GM12878 (cell line): ENCODE measurements around the gene STPG1. TPM values are rescaled to one million over a fixed set of nuclear protein-coding genes. Genes with fewer than 3 reads are reported as not detected.

Source experiments
- ATAC-seq: fragments of 200-7000 bp; cut with Tn5 transposase; 3 replicates; pipeline ENCODE4 v1.9.1; 2020; ENCODE audit warnings: mild to moderate bottlenecking, moderate library complexity
- BruUV-seq: library from RNA; stranded (reverse); fragments of 400-500 nt; replicated peaks from 2 replicates; lab custom pipeline; 2021; lab: Mats Ljungman, UMichigan
- CTCF ChIA-PET: fragments of 300-600 bp; sonication (Branson Sonifier 250); formaldehyde crosslinking; extraction: SDS; loops from one replicate; lab custom pipeline; 2021; ENCODE audit warnings: inconsistent platforms; lab: Yijun Ruan, JAX
- POLR2A ChIA-PET: fragments of 350-600 bp; formaldehyde crosslinking; extraction: SDS; loops from one replicate; lab custom pipeline; 2021; ENCODE audit warnings: inconsistent platforms; lab: Charles Lee
- RAD21 ChIA-PET: fragments of 300-600 bp; sonication (Branson Sonifier 250); formaldehyde crosslinking; loops from one replicate; lab custom pipeline; 2023; ENCODE audit warnings: antibody characterized with exemption; ENCODE audit not compliant: unreplicated experiment; lab: Charles Lee
- SMC1A ChIA-PET: fragments of 300-600 bp; sonication (Branson Sonifier 250); formaldehyde crosslinking; loops from one replicate; lab custom pipeline; 2023; ENCODE audit not compliant: unreplicated experiment, uncharacterized antibody; lab: Charles Lee
- DNase-seq: peaks from one replicate; pipeline ENCODE4 v3.0.0-alpha.2; 2011; ENCODE audit warnings: low read depth, low spot score
- FAIRE-seq: peaks from 3 replicates; lab custom pipeline; 2011; peaks lifted over from hg19 to GRCh38; lab: Jason Lieb, UNC
- H2AFZ ChIP-seq: 2 replicates; pipeline ENCODE4 v1.6.0; 2011; ENCODE audit warnings: low read depth, low read length, control low read depth; ENCODE audit not compliant: control insufficient read depth
- H3K27ac ChIP-seq: 2 replicates; pipeline ENCODE4 v1.5.1; 2011; ENCODE audit warnings: control low read depth; ENCODE audit not compliant: control insufficient read depth, insufficient read depth
- H3K27me3 ChIP-seq, 2 experiments: replicated peaks in 1 of 2; 2 replicates each; pipeline versions ENCODE4 v1.6.0 to v1.6.1; 2011; ENCODE audit warnings: low read length in 1 of 2; ENCODE audit not compliant: control insufficient read depth in 2 of 2, insufficient read depth in 2 of 2
- H3K36me3 ChIP-seq, 2 experiments: 2 replicates each; pipeline ENCODE4 v1.5.1; 2011; ENCODE audit warnings: low read length in 1 of 2; ENCODE audit not compliant: control insufficient read depth in 2 of 2, insufficient read depth in 2 of 2
- H3K4me1 ChIP-seq: 2 replicates; pipeline ENCODE4 v1.6.1; 2011; ENCODE audit warnings: mild to moderate bottlenecking, low read length, moderate library complexity, mixed read lengths; ENCODE audit not compliant: control insufficient read depth, insufficient read depth
- H3K4me2 ChIP-seq: 2 replicates; pipeline ENCODE4 v1.6.0; 2011; ENCODE audit warnings: control low read depth; ENCODE audit not compliant: control insufficient read depth, insufficient read depth
- H3K4me3 ChIP-seq: fragments of 200-600 bp; sonication (generic); 2 replicates; pipeline ENCODE4 v1.5.1; 2016
- H3K79me2 ChIP-seq: 2 replicates; pipeline ENCODE4 v1.6.0; 2011; ENCODE audit warnings: low read length; ENCODE audit not compliant: control insufficient read depth, insufficient read depth
- H3K9ac ChIP-seq: 2 replicates; pipeline ENCODE4 v1.8.0; 2011; ENCODE audit warnings: low read length, control low read depth, mixed read lengths; ENCODE audit not compliant: control insufficient read depth, insufficient read depth
- H3K9me3 ChIP-seq: replicated peaks from 3 replicates; pipeline ENCODE4 v1.5.1; 2011; ENCODE audit warnings: mild to moderate bottlenecking, low read length; ENCODE audit not compliant: control insufficient read depth, insufficient read depth
- H4K20me1 ChIP-seq: 2 replicates; pipeline ENCODE4 v1.6.0; 2011; ENCODE audit not compliant: control insufficient read depth, insufficient read depth
- CBFB ChIP-seq: IDR thresholded peaks from 2 replicates; pipeline ENCODE4 v1.6.1; 2016; ENCODE audit warnings: antibody characterized with exemption, low read depth
- ESRRA ChIP-seq: IDR thresholded peaks from 2 replicates; pipeline ENCODE4 v1.6.1; 2012; ENCODE audit warnings: mild to moderate bottlenecking, low read length, improper control_type of control experiment
- FOS ChIP-seq: IDR thresholded peaks from 3 replicates; pipeline ENCODE4 v1.6.1; 2011; ENCODE audit warnings: borderline replicate concordance; ENCODE audit not compliant: insufficient read length; ENCODE audit errors: extremely low read depth
- HDAC2 ChIP-seq: fragments of 200-600 bp; sonication (generic); IDR thresholded peaks from 2 replicates; pipeline ENCODE4 v1.6.1; 2017
- MEF2B ChIP-seq: fragments of 450-650 bp; IDR thresholded peaks from 2 replicates; pipeline ENCODE4 v1.6.1; 2018; ENCODE audit warnings: mild to moderate bottlenecking, moderate library complexity; ENCODE audit not compliant: partially characterized antibody, poor library complexity, severe bottlenecking
- NFIC ChIP-seq: IDR thresholded peaks from 2 replicates; pipeline ENCODE4 v1.6.1; 2012; ENCODE audit warnings: low read depth, mild to moderate bottlenecking, inconsistent platforms, low read length, moderate library complexity
- RELA ChIP-seq: fragments of 450-650 bp; IDR thresholded peaks from 2 replicates; pipeline ENCODE4 v1.8.0; 2014; ENCODE audit warnings: borderline replicate concordance; ENCODE audit not compliant: partially characterized antibody
- SRF ChIP-seq, 2 experiments: IDR thresholded peaks; 2 replicates each; pipeline ENCODE4 v1.6.1; 2011; ENCODE audit warnings: low read depth in 2 of 2, low read length in 2 of 2, mild to moderate bottlenecking in 1 of 2, moderate library complexity in 1 of 2
- ZBED1 ChIP-seq: IDR thresholded peaks from 2 replicates; pipeline ENCODE4 v1.6.1; 2016; ENCODE audit warnings: borderline replicate concordance
- ZBTB40 ChIP-seq: fragments of 450-650 bp; IDR thresholded peaks from 2 replicates; pipeline ENCODE4 v1.6.1; 2016; ENCODE audit warnings: mild to moderate bottlenecking, moderate library complexity, borderline replicate concordance
- WGBS: methylation state at CpG from one replicate; pipeline ENCODE4 v1.1.6; 2016; ENCODE audit warnings: low lambda C conversion rate; ENCODE audit not compliant: insufficient replicate concordance, insufficient coverage; ENCODE audit errors: missing lambda C conversion rate; 5-methylcytosine and 5-hydroxymethylcytosine counted together
- in situ Hi-C: fragments of 300-500 bp; cut with MboI; formaldehyde crosslinking; loops from 9 replicates; pipeline ENCODE4 v1.14.3; 2018; ENCODE audit warnings: mixed read lengths
- intact Hi-C: fragments of 100-400 bp; cut with micrococcal nuclease; formaldehyde crosslinking; loops from one replicate; pipeline ENCODE4 v1.14.2; 2022; ENCODE audit not compliant: unreplicated experiment
- polyA plus RNA-seq, 11 experiments: library from polyadenylated mRNA; depleted of rRNA in 4 of 11; unstranded in 6 of 11; stranded (reverse) in 5 of 11; fragments of >200 nt; fragmentation: Nextera tagmentation in 4 of 11; fragmentation: Illumina TruSeq in 1 of 11; extraction: Ambion mirVana in 4 of 11; extraction: Trizol in 1 of 11; gene quantifications; 1 replicate in 1 of 11; 2 replicates in 10 of 11; pipeline versions ENCODE4 v1.2.1 to v1.2.3, GENCODE V29; 2011 to 2016; ENCODE audit warnings: inconsistent platforms in 2 of 11, missing spikeins in 2 of 11, low read depth in 1 of 11
- total RNA-seq, 4 experiments: library from RNA; depleted of rRNA in 3 of 4; stranded (reverse); fragments of >200 nt in 3 of 4; fragmentation: Illumina TruSeq in 1 of 4; extraction: Trizol in 1 of 4; gene quantifications; 2 replicates each; pipeline versions ENCODE4 v1.2.1 to v1.2.3, GENCODE V29; 2013 to 2021
- TF ChIP-seq, protein P1 (sequence below): IDR thresholded peaks from 2 replicates; pipeline ENCODE4 v1.6.1; 2012; ENCODE audit warnings: improper control_type of control experiment, low read depth, low read length; ENCODE audit not compliant: insufficient replicate concordance

STPG1 gene
- total and polyA plus RNA-seq, 10 of the 15 experiments (the other 5 are each of a cell fraction or from before 2014, with no cell fraction given): 0.22 to 2.6 (median 0.73) TPM

GRCh38 chr1:24386241-24386640, 27.3 kb downstream of the STPG1 start:
- ChIA-PET CTCF (interaction anchor here (0.8 to 6.2 kb wide), 7 partner anchors 29 to 236 kb away, joined by 3 to 74 read pairs (median 3); partner anchors contain the start of gene NIPAL3), SMC1A (interaction anchor here (0.9 to 2.9 kb wide), 5 partner anchors 44 to 194 kb away, joined by 3 to 19 read pairs (median 5); no protein-coding TSS in a partner anchor), RAD21 (interaction anchor here (0.9 kb wide), 1 partner anchor 187 kb away, joined by 7 read pairs; no protein-coding TSS in a partner anchor), POLR2A (no interaction called here)
- DNase-seq (no peak), ATAC-seq (no peak), FAIRE-seq (peak; percentile 41)
- no peak overlapping the region for H2AFZ ChIP-seq
- no TSS peak for BruUV-seq
- peaks cover 31% of the 10 kb centered on the region for H3K4me1 ChIP-seq
- no peaks in the 10 kb centered on the region; a peak in 1 of 4 replicates for H3K27me3 ChIP-seq
- WGBS: 68% methylated on average over 9 of the region's 9 CpGs
- no peak overlapping the region for H3K4me3 ChIP-seq
- H3K79me2 ChIP-seq: no peaks in the 10 kb centered on the region
- H3K36me3 ChIP-seq: no peaks in the 10 kb centered on the region
- TF ChIP-seq RELA (no peak), HDAC2 (no peak), MEF2B (no peak), FOS (no peak), ZBED1 (no peak), SRF (IDR thresholded peaks at IDR 0.05; ENCODE audit: low read depth in 2 of 2, low read length in 2 of 2) (no peak), ZBTB40 (no peak), ESRRA (no peak), NFIC (no peak), CBFB (no peak)
- TF ChIP-seq, protein P1, sequence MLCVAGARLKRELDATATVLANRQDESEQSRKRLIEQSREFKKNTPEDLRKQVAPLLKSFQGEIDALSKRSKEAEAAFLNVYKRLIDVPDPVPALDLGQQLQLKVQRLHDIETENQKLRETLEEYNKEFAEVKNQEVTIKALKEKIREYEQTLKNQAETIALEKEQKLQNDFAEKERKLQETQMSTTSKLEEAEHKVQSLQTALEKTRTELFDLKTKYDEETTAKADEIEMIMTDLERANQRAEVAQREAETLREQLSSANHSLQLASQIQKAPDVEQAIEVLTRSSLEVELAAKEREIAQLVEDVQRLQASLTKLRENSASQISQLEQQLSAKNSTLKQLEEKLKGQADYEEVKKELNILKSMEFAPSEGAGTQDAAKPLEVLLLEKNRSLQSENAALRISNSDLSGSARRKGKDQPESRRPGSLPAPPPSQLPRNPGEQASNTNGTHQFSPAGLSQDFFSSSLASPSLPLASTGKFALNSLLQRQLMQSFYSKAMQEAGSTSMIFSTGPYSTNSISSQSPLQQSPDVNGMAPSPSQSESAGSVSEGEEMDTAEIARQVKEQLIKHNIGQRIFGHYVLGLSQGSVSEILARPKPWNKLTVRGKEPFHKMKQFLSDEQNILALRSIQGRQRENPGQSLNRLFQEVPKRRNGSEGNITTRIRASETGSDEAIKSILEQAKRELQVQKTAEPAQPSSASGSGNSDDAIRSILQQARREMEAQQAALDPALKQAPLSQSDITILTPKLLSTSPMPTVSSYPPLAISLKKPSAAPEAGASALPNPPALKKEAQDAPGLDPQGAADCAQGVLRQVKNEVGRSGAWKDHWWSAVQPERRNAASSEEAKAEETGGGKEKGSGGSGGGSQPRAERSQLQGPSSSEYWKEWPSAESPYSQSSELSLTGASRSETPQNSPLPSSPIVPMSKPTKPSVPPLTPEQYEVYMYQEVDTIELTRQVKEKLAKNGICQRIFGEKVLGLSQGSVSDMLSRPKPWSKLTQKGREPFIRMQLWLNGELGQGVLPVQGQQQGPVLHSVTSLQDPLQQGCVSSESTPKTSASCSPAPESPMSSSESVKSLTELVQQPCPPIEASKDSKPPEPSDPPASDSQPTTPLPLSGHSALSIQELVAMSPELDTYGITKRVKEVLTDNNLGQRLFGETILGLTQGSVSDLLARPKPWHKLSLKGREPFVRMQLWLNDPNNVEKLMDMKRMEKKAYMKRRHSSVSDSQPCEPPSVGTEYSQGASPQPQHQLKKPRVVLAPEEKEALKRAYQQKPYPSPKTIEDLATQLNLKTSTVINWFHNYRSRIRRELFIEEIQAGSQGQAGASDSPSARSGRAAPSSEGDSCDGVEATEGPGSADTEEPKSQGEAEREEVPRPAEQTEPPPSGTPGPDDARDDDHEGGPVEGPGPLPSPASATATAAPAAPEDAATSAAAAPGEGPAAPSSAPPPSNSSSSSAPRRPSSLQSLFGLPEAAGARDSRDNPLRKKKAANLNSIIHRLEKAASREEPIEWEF: no peak
- no peak overlapping the region for H3K4me2 ChIP-seq
- in situ Hi-C loops: no loop called here
- no peaks in the 10 kb centered on the region for H3K9me3 ChIP-seq
- H3K9ac ChIP-seq: no peak overlapping the region
- no peaks in the 10 kb centered on the region for H4K20me1 ChIP-seq
- H3K27ac ChIP-seq: no peak overlapping the region
- intact Hi-C loops: no loop called here
